Choroid plexus epithelial cell (primary cell): Measurements from ENCODE around the gene AGPAT4.

Experiments
- DNase-seq: peaks from one replicate; pipeline ENCODE4 v3.0.0-alpha.2; 2010; ENCODE audit warnings: low read depth
- H3K4me3 ChIP-seq: 2 replicates; pipeline ENCODE4 v1.5.1; 2011; ENCODE audit warnings: low read depth, mild to moderate bottlenecking, control low read depth, low read length, moderate library complexity
- TF ChIP-seq, protein P1 (sequence below): conservative IDR thresholded peaks from 2 replicates; pipeline ENCODE4 v1.5.1; 2011; ENCODE audit warnings: low read depth, mild to moderate bottlenecking, control low read depth, inconsistent platforms, low read length, moderate library complexity

Gene AGPAT4

DNA sequence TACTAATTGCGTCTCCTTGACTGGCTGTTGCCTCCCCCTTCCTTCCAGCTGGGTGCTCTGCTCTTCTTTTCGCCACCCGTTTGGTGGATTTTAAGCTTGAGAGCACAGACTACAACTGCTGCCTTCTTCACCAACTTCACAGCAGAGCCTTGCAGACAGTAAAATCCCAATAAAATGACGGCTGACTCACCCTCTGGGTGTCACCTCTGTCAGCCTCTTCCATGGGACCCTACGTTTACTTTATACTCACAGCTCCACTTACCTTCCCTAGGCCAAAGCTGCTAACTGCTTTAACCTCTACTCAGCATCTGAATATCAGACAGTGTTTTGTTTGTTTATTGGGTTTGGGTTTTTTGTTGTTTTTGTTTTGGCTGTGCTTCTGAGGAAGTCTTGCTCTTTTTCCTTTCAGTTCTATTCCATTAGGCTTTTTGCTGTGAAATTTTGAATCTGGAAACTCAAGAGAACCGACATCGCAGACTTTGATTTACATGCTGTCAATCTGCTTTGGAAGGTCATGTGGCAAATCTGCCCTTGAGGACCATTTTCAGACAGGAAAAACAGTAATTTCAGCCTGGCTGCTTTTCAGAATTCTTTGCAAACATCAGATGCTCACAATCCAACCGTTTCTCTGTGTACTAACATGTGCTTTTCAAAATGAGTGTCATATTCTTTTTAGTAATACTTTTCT, 2.4 kb downstream of the AGPAT4 start:
- TF ChIP-seq, protein P1, sequence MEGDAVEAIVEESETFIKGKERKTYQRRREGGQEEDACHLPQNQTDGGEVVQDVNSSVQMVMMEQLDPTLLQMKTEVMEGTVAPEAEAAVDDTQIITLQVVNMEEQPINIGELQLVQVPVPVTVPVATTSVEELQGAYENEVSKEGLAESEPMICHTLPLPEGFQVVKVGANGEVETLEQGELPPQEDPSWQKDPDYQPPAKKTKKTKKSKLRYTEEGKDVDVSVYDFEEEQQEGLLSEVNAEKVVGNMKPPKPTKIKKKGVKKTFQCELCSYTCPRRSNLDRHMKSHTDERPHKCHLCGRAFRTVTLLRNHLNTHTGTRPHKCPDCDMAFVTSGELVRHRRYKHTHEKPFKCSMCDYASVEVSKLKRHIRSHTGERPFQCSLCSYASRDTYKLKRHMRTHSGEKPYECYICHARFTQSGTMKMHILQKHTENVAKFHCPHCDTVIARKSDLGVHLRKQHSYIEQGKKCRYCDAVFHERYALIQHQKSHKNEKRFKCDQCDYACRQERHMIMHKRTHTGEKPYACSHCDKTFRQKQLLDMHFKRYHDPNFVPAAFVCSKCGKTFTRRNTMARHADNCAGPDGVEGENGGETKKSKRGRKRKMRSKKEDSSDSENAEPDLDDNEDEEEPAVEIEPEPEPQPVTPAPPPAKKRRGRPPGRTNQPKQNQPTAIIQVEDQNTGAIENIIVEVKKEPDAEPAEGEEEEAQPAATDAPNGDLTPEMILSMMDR: no peak
- H3K4me3 ChIP-seq: no peak overlapping the region
- DNase-seq: no peak

DNA sequence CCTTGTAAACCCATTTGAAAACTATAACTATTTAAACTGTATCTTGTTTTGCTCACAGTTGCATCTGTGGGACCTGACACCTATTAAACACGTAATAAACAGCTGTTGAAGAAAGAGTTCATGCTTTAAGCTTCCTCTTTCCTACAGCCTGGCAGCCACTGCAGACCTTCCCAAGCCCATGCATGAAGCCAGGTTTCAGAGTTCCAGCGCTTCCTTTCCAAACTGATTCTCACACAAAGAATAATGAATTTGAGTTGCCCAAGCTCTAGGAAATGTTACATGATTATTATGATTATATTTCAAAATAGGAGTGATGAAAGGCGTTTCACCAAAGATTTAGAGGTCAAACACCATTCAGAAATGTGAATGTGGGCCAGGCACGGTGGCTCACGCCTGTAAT, 3.7 kb downstream of the AGPAT4 start:
- H3K4me3 ChIP-seq: no peak overlapping the region
- TF ChIP-seq, protein P1: no peak
- DNase-seq: no peak

DNA sequence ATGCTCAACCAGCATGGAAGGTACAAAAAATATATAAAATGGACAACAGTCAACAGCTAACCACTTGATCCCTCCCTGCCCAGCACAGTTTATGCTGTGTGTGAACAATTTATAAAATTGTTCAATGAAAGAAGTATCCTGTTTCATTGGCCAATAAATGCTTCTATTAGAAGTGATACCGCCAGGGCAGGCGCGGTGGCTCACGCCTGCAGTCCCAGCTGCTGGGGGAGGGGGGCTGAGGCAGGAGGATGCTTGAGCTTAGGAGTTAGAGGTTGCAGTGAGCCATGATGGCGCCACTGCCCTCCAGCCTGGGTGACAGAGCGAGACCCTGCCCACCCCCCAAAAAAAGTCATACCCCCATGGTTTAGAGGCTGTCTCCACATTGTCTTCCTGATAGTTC, 4.6 kb downstream of the AGPAT4 start:
- TF ChIP-seq, protein P1: no peak
- H3K4me3 ChIP-seq: no peak overlapping the region

DNA sequence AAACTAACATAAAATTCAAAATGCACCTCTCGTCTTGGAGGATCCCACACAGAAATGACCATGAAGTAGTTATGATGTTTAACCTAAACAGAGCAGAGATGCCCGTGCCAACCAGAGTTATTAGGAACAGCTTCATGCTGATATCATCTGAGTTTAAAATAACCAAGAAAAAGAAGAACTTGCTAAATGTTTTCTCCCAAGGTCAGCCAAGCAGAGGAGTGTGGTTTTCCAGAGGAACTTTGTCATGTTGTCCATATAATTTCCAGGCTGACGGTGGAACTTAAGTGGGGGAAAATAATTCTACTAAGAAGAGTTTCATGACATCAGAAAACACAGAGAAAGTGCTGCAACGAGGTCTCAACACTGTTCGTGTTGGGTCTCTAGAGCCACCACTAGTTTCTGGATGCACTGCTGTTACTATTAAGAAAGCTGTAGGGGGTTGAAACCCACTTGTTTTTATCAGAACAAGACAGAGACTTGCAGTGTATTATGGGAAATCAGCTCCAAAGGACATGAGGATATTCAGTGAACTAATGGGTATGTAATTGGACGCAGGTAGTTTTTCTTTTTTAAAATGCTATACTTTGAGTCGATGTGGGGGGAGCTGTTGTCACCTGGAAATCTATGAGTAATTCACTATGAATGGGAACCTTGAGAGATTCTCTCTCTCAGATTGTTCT, 5.2 kb downstream of the AGPAT4 start:
- no peak for DNase-seq
- no peak overlapping the region for H3K4me3 ChIP-seq
- TF ChIP-seq, protein P1: no peak

More for the DNA sequence above, 4.6 kb downstream of the AGPAT4 start:
- no peak for DNase-seq

DNA sequence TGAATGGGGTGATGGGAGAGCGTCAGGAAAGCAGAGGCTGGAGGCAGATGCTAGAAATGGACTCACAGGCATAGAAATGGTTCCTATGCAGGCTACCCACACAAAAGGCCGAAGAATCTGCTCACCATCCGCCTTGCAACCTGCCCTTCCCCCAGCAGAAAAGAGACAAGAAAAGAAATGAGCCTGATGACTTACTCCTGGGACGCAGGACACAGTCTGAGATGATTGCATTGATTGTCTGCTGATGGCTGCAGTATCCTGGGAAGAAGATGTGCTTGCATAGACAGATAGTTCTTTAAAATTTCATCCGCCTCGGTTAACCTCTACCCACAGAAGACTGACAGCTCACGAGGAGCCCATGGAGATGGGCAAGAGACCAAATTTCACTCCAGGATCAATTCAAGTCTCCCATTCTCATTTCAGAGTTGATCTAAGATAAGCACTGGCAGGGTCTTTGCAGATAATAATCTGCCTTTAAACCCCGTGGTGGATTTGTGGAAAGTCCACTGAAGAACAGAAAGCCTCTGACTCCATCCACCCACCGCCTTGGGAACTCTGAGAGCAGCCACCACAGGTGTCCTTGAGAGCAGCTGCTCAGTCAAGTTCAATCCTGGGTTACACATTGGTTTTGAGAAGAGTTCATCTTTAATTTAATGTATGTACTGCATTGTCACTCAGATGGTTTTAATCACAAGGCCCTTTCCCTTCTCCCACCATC, 7.2 kb downstream of the AGPAT4 start:
- TF ChIP-seq, protein P1: no peak
- no peak for DNase-seq
- H3K4me3 ChIP-seq: no peak overlapping the region

DNA sequence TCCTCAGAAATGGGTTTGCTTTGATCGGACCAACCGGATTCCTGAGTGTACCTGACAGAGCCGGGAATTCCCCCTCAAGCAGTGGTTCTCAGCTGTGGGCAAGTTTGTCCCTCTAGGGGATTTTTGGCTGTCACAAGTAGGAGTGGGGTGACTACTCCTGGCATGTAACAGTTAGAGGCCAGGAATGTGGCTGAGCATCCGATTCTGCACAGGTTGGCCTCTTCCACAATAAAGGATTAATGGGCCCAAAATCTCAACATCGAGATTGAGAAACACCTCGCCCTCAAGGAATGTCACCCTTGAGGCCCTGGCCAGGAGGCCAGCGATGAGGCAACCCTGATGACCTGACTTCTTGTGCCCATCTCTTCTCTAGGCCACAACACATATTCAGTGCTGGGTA, 7.9 kb downstream of the AGPAT4 start:
- H3K4me3 ChIP-seq: no peak overlapping the region
- TF ChIP-seq, protein P1: no peak
- no peak for DNase-seq

DNA sequence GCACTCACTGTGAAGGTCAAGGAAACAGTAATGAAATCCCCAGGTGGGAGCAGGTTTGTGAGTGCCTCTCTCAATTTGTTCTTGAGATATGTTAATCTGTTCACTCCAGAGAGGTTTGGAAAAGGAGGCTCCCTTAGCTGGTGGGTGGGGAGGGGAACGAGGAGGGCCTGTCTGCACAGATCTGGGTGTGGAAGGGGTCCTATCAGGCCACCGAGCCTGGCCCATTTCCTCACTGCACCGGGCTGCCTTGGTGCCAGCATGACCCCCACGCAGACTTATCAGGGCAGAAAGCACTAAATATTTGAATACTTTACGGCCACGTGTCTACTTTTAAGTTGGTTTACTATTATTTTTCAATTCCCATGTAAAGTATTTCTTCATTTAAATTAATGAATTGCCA, 8.3 kb downstream of the AGPAT4 start:
- DNase-seq: no peak
- TF ChIP-seq, protein P1: no peak
- H3K4me3 ChIP-seq: no peak overlapping the region
